NCI-H1417 (cell line): ENCODE data around the gene SCN4B.
A peak's percentile ranks its signal among the peaks of the same experiment; 100 is the strongest.

Experiments
- DNase-seq, 3 experiments: peaks; one replicate each; lab custom pipeline; 2025; lab: John Stamatoyannopoulos, UW

The SCN4B gene

DNA sequence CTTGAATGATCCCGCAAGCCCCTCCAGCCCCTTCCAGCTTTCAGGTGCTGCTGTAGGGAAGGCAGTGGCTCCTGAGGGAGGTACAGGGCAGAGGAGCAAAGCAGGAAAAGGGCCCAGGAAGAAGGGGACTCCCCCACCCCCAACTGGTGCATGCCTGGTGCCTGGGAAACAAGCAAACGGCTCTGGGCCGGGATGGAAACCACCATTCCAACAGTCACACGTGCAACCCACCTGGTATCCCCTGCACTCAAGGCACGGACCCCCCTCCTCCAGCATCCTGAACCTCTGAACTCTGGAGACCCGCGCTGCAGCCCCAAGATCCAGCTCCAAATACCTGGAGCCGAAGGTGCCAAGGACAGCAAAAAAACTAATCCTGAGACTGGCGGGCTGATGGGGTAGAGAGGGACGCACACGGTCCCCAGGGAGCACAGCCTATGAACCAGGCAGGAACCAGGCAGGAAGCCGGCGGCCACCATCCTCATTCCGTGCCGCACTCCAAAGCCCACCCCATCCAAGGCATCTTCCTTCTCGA is 537 bp downstream of the SCN4B start:
- peak in 1 of 3 experiments; percentile 64 for DNase-seq

- no peak for DNase-seq
These were observed 1.2 kb downstream of the SCN4B start for GRCh38 chr11:118151431-118151830.

- peak in 1 of 3 experiments; percentile 39 for DNase-seq
These were observed 3.1 kb downstream of the SCN4B start for GRCh38 chr11:118149493-118149892.

- no peak for DNase-seq
These were observed 3.8 kb downstream of the SCN4B start for GRCh38 chr11:118148856-118149255.

GRCh38 chr11:118148240-118148639 is 4.4 kb downstream of the SCN4B start:
- no peak for DNase-seq

DNA sequence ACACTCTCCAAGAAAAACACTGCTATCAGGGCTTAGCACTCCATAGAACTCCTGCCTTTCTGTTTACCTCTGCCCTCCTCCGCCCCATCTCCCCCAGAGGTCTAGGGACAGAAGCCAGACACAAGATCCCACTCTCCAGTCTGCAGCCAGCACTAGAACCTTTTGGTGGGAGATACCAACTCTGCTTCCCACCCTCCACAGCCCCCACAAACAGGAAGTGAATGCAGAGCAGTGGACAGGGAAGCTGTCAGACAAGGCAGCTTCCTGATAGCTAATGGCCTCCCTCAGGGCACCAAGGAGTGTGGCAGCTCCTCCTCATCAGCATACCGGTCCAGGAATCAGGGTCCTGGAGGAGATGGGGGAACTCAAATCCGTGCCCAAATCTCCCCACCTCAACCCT is 5.1 kb downstream of the SCN4B start:
- DNase-seq = no peak

- no peak for DNase-seq
These were observed 6.1 kb downstream of the SCN4B start for GRCh38 chr11:118146554-118146953.

GRCh38 chr11:118145285-118146227 is 7.1 kb downstream of the SCN4B start:
- peak; percentile 83 to 94 (median 88) for DNase-seq

DNA sequence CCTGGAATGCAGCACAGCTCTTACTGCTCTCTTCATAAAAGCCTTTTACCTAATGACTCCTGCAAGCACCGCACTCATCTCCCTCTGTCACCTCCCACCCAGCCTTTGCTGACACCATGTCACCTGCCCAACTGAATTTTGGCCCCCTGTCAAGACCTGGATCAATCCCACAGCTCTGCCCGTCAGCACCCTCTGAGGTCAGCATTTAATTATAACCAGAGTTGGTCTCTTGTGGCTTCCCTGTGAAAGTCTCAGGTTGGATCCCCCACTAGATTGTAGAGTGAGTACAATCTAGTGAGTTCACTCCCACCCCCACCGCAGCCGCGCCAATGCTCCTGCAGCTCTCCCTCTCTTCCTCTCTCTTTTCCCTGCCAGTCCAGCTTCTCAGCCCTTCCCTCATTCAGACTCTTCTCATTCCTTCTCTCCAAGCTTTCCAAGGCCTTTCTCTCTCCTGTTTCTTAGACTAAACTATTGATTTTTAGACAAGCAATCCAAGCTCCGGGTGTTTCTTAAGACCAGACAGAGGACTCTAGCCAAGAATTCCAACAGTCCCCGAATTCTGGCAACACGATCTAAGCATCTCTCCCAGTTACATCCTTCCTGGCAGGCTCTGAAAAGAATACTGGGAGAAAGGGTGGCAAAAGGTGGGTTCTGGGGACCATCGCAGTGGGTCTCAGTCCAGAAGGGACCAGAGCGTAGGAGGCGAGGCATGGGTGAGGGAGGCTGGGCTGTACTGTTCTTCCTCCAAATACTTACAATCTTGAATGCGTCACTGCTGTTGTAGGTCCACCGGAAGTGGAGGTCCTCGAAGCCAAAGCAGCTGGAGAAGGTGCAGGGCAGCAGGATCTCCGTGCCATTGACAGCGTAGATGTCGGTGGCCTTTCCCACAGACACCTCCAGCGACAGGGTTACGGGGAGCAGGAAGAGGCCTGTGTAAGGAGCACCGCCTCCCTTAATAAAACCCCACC is 8.0 kb downstream of the SCN4B start:
- no peak for DNase-seq

GRCh38 chr11:118143661-118144185 is 8.9 kb downstream of the SCN4B start:
- DNase-seq = no peak

- peak; percentile 21 to 56 (median 41) for DNase-seq
These were observed 9.8 kb downstream of the SCN4B start for GRCh38 chr11:118142809-118143208.

GRCh38 chr11:118142081-118142480 is 10.5 kb downstream of the SCN4B start:
- no peak for DNase-seq

GRCh38 chr11:118139578-118139977 is 13.0 kb downstream of the SCN4B start:
- no peak for DNase-seq

DNA sequence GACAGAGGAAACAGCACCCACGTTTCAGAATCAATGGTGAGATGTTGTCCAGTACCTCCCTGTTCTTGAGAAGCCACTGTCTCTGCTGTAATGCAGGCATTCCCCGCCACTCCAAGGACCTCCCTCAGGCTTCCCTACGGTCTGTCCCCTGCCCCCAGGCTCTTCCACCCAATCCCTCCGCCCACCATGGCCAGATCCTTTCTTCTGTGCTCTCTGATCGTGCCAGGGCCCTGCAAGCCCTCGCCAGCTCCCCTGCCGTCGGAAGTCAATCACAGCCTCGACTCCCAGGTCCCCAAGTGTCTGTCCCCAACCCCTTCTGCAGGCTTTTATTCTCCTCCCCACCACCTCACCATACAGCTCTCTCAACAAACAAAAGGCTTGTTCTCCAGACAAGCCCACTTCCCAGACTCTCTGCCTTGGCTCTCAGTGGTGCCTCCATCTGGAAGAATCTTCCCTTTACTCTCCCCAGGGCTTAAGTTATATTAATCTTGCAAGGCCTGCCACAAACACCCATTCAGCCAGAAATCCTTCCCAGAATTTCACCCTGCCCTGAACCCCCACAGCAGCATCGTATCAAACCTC is 13.7 kb downstream of the SCN4B start:
- DNase-seq = no peak

DNA sequence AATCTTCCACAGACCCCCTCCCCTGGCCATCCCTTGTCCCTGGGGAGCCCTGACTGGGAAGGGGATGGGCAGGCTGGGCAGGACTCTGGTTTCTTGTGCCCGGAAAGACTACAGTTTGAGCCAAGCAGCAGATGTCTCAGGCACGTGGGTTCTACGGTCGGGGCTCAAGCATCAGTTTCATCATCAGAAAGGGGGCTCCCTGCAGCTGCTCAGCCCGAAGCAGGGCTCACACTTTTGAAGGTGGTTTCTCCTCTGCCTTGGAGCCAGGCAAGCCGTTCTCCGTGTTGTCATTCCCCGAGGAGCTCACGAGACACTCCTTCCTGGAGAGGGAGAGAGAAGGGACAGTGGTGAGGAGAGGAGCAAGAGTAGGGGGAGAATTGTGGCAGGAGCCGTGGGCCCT is 15.8 kb downstream of the SCN4B start:
- DNase-seq = no peak

DNA sequence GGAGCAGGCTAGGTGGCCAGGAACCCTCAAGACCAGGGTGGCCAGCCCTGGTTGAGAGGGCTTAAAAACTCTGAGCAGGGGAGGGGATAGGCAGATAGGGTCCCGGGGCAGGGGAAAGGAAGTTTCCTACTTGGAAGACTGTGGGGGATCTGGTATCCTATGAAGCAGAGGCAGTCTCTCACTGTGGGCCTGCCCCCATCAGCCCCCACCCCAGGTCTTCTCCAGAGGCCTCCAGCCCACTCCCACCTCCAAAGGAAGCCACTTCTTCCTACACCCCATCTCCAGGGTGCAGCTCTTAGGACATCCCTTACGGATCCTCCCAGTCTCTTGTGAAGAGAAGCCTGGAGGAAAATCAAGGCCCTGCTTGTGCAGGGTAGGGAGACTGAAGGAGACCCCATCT is 16.3 kb downstream of the SCN4B start:
- no peak for DNase-seq

GRCh38 chr11:118135796-118136165 is 16.8 kb downstream of the SCN4B start:
- no peak for DNase-seq

DNA sequence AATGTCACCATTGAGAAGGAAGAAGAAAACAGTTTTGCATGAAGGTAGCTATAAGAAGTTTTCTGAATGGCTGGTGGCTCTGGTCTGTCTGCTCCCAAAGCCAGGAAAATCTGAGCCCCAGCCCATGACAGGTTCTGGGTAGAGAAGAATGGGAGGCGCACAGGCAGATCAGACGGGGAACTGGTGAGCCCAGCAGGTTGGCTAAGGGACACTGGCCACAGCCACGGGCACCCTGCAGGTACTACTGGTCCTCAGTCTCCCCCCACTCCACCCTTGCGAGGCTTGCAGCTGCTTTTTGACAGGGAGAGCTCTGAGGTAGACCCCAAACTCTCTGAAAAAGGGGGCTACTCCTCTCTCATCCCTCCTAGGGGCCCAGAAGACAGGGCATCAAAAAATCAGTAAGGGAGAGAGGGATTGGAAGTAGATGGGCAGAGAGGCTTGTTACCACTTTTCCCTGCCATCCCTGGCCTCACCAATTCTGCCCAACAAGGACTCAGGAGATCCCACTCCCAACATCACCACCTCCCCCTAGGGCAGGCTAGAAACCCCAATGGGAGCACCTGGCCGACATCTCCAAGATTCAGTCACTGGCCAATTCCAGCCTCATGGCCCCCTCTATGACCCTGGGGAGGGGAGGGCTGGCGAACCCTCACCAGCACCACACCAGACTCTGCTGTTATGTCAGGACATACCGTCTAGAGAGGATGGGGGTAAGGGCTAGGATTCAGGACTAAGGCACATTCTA is 17.4 kb downstream of the SCN4B start:
- DNase-seq = no peak

DNA sequence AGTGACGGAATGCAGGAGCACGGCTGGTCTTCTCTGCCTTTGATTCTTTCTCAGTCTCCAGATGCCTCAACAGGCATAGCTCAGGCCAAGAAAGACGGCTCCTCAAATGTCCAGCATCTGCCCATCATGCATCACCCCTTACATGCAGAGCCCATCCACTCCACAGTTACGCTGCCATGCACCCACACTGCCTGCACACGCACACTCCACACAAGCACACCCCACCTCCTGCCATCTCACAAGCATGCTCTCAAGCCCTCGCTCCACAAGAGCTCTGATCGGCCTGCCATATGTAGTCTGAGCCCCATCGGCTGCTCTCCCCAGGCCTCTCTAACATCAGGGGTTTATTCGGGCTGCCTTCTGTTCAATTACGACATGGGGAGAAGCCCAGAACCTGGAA is 18.8 kb downstream of the SCN4B start:
- no peak for DNase-seq

GRCh38 chr11:118132385-118133151 is 20.1 kb downstream of the SCN4B start:
- DNase-seq = no peak
